Measurements from ENCODE around the gene SDHAF3. TPM values are rescaled to one million over a fixed set of nuclear protein-coding genes. Genes with fewer than 3 reads are reported as not detected.

SDHAF3 gene
- total RNA-seq, 1 donor from 2014 or later: 10.0 TPM

DNA sequence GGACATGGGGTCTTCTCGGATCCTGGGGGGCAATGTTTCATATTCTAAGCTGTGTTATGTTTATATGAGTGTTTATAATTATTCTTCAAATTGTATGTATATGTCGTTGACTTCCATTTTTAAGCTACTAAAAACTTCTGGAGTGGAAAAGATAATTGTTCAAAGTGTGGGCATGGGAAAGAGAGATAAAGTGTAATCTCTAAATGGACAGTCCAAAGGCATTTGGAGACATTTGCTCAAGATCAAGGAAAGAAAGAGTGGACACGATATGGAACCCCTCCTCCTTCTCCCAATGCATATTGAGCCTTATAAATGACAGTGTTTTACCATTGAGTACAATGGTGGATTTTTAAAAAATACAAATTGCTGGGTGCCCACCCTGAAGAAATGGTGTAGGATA, 81.1 kb downstream of the SDHAF3 start:
- Mint-ChIP-seq H3K4me3 (ENCODE audit: unreplicated experiment) (no peak overlapping the region), H3K4me1 (ENCODE audit: unreplicated experiment) (no peaks in the 10 kb centered on the region), H3K27me3 (ENCODE audit: unreplicated experiment) (peaks cover 21% of the 10 kb centered on the region), H3K27ac (ENCODE audit: unreplicated experiment) (no peak overlapping the region), H3K9me3 (ENCODE audit: unreplicated experiment) (peaks cover 19% of the 10 kb centered on the region), H3K36me3 (ENCODE audit: unreplicated experiment) (no peaks in the 10 kb centered on the region)
- no peak for TF ChIP-seq CTCF (IDR thresholded peaks at IDR 0.05)
- DNase-seq (ENCODE audit: extremely low spot score, unreplicated experiment): no peak

DNA sequence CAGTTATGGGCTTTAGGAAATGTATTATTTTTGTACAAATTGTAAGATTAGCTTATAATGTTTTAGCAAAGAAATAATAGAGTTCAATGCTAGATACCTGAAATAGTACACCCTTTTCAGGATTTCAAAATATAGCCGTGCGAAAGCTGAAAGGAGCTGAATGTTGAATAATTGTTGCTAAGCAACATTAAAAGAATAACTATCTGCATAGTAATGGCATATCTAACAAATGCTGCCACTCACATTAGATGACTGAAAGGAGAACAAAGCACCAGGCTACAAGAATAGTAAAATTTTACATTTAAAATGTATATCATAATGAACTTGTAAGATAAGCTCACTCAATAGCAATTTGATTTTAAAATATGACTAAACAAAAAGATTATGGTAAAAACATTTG, 82.5 kb downstream of the SDHAF3 start:
- H3K36me3 Mint-ChIP-seq (ENCODE audit: unreplicated experiment): no peaks in the 10 kb centered on the region
- peaks cover 17% of the 10 kb centered on the region for H3K9me3 Mint-ChIP-seq (ENCODE audit: unreplicated experiment)
- no peak overlapping the region for H3K4me3 Mint-ChIP-seq (ENCODE audit: unreplicated experiment)
- H3K27me3 Mint-ChIP-seq (ENCODE audit: unreplicated experiment): peaks cover 24% of the 10 kb centered on the region
- no peak for TF ChIP-seq CTCF (IDR thresholded peaks at IDR 0.05)
- no peak for DNase-seq (ENCODE audit: extremely low spot score, unreplicated experiment)
- H3K4me1 Mint-ChIP-seq (ENCODE audit: unreplicated experiment): no peaks in the 10 kb centered on the region
- H3K27ac Mint-ChIP-seq (ENCODE audit: unreplicated experiment): no peak overlapping the region

DNA sequence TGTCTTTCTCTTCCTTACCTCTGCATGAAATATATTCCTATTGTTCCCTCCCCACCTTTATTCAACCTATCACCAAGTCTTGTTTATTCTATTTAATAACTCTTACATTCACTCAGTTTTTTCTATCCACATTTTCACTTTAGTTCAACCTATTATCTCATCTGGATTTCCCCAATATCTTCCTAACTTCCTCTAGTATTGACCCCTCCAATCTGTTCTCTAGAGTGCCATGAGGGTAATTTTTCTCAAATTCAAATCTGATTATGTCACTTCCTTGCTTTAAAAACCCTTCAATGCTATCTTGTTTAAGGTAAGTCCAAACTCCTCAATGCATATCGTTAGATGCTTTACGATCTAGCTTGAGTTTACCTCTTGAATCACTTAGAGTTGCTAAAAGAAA, 86.5 kb downstream of the SDHAF3 start:
- Mint-ChIP-seq H3K9me3 (ENCODE audit: unreplicated experiment) (peaks cover 4% of the 10 kb centered on the region), H3K27ac (ENCODE audit: unreplicated experiment) (no peak overlapping the region), H3K36me3 (ENCODE audit: unreplicated experiment) (no peaks in the 10 kb centered on the region), H3K4me1 (ENCODE audit: unreplicated experiment) (no peaks in the 10 kb centered on the region), H3K27me3 (ENCODE audit: unreplicated experiment) (peaks cover 4% of the 10 kb centered on the region), H3K4me3 (ENCODE audit: unreplicated experiment) (no peak overlapping the region)
- no peak for DNase-seq (ENCODE audit: extremely low spot score, unreplicated experiment)
- TF ChIP-seq CTCF (IDR thresholded peaks at IDR 0.05): no peak

- Mint-ChIP-seq H3K36me3 (ENCODE audit: unreplicated experiment) (no peaks in the 10 kb centered on the region), H3K4me3 (ENCODE audit: unreplicated experiment) (no peak overlapping the region), H3K27me3 (ENCODE audit: unreplicated experiment) (peaks cover 4% of the 10 kb centered on the region), H3K27ac (ENCODE audit: unreplicated experiment) (no peak overlapping the region), H3K9me3 (ENCODE audit: unreplicated experiment) (peaks cover 4% of the 10 kb centered on the region), H3K4me1 (ENCODE audit: unreplicated experiment) (no peaks in the 10 kb centered on the region)
- no peak for TF ChIP-seq CTCF (IDR thresholded peaks at IDR 0.05)
- DNase-seq (ENCODE audit: extremely low spot score, unreplicated experiment): no peak
Measured at GRCh38 chr7:97204821-97205220, 87.3 kb downstream of the SDHAF3 start.

GRCh38 chr7:97215556-97215955, 98.1 kb downstream of the SDHAF3 start:
- Mint-ChIP-seq H3K4me1 (ENCODE audit: unreplicated experiment) (no peaks in the 10 kb centered on the region), H3K4me3 (ENCODE audit: unreplicated experiment) (no peak overlapping the region), H3K27ac (ENCODE audit: unreplicated experiment) (no peak overlapping the region), H3K9me3 (ENCODE audit: unreplicated experiment) (peaks cover 13% of the 10 kb centered on the region), H3K36me3 (ENCODE audit: unreplicated experiment) (no peaks in the 10 kb centered on the region), H3K27me3 (ENCODE audit: unreplicated experiment) (no peaks in the 10 kb centered on the region)
- no peak for TF ChIP-seq CTCF (IDR thresholded peaks at IDR 0.05)
- DNase-seq (ENCODE audit: extremely low spot score, unreplicated experiment): no peak
